SK-MEL-5 (cell line): ENCODE results near the gene RBM26. TPM values are rescaled to one million over a fixed set of nuclear protein-coding genes. Genes with fewer than 3 reads are reported as not detected.

Source experiments
- DNase-seq: peaks from one replicate; pipeline ENCODE4 v3.0.0-alpha.2; 2016; ENCODE audit warnings: low read depth, low spot score
- in situ Hi-C: cut with HindIII; loops from 2 replicates; pipeline ENCODE4 v1.10.0; 2016; ENCODE audit warnings: low sequenced_read_pairs, high pct_unique_total_duplicates, low pct_unique_long_range_greater_than_20kb
- polyA plus RNA-seq, 2 experiments: library from polyadenylated mRNA; depleted of rRNA; stranded (reverse); fragments of >200 nt; gene quantifications; 2 replicates each; pipeline ENCODE4 v1.2.3, GENCODE V29; 2015
- total RNA-seq: library from RNA; depleted of rRNA; stranded (reverse); fragments of >200 nt; shearing (Covaris generic); gene quantifications from 2 replicates; pipeline ENCODE4 v1.2.3, GENCODE V29; 2014; rRNA removed

Gene RBM26, protein sequence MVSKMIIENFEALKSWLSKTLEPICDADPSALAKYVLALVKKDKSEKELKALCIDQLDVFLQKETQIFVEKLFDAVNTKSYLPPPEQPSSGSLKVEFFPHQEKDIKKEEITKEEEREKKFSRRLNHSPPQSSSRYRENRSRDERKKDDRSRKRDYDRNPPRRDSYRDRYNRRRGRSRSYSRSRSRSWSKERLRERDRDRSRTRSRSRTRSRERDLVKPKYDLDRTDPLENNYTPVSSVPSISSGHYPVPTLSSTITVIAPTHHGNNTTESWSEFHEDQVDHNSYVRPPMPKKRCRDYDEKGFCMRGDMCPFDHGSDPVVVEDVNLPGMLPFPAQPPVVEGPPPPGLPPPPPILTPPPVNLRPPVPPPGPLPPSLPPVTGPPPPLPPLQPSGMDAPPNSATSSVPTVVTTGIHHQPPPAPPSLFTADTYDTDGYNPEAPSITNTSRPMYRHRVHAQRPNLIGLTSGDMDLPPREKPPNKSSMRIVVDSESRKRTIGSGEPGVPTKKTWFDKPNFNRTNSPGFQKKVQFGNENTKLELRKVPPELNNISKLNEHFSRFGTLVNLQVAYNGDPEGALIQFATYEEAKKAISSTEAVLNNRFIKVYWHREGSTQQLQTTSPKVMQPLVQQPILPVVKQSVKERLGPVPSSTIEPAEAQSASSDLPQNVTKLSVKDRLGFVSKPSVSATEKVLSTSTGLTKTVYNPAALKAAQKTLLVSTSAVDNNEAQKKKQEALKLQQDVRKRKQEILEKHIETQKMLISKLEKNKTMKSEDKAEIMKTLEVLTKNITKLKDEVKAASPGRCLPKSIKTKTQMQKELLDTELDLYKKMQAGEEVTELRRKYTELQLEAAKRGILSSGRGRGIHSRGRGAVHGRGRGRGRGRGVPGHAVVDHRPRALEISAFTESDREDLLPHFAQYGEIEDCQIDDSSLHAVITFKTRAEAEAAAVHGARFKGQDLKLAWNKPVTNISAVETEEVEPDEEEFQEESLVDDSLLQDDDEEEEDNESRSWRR
- 26.4 and 30.0 TPM in 2 replicates for total RNA-seq
- polyA plus RNA-seq (2015; cell fraction: cytosol; rRNA removed) = 27.1 and 37.3 TPM in 2 replicates
- polyA plus RNA-seq (2015; cell fraction: nucleus; rRNA removed) = 291 and 304 TPM in 2 replicates

- in situ Hi-C loops = no loop called here
Observed at GRCh38 chr13:79405831-79406596, at the start of gene RBM26. Gene RBM26, minus strand, starts transcription at chr13:79406255. Its CDS starts 481 bp downstream, at chr13:79405774.

GRCh38 chr13:79455331-79455730 is 49.3 kb upstream of the RBM26 start:
- DNase-seq = no peak
- in situ Hi-C loops = no loop called here

More at GRCh38 chr13:79405831-79406596, at the start of gene RBM26:
- peak; percentile 94 for DNase-seq

GRCh38 chr13:79452239-79452913 is 46.3 kb upstream of the RBM26 start:
- in situ Hi-C loops = no loop called here
- DNase-seq = no peak

DNA sequence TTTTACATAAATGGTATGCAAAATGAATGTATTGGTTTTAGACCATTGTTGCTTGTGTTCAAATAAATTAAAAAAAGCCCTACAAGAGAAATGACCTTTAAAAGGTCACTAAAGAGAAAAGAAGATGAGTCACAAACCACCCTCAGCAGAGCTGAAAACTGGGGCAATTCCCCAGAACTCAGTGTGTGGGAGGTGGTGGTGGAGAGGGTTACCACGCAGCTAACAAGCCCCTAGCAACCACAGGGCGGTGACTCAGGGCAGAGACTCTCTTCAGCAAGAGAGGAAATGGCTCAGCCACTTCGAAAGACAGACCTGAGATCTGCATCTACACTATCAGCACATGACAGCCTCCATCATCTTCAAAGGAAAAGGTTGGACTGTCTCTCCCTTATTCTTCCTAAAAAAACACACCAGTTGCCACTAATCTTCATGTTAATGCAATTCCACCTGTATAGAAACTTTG is 45.5 kb upstream of the RBM26 start:
- in situ Hi-C loops = no loop called here
- peak; percentile 66 for DNase-seq

DNA sequence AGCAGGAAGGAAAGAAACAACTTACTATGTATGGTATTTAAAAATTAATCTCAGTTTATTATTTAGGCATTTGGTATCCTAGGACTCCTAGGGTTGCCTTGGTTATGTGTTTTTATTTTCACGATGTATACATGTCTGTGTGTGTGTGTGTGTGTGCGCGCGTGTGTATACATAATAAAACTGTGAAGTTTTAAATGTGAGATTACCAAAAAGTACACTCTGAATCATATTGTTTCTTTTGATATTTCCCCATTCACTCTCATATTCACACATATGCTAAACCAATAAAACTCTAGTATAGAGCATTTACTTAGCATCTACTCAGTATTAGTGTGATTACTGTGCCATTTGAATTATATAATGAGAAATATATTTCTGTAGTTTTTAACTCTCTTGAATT is 44.1 kb upstream of the RBM26 start:
- no peak for DNase-seq
- in situ Hi-C loops = no loop called here

DNA sequence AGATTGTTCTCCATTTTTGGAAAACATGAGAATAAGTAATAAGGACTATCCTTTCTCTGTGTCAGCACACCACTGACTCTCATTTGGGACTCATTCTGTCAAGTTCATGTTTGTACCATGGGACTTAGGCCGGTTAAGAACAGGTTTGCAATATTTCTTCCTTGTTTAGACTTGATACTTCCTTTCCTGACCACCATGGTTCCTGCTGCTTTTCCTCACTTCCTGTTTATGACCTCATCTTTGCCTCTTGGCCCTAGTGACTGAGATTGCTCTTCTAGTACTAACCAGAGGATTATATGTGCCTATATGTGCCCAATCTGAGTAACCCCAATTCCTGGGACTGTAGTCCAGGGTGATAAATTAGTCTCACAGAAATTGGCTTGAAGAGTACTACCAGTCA is 42.4 kb upstream of the RBM26 start:
- no peak for DNase-seq
- in situ Hi-C loops = no loop called here

DNA sequence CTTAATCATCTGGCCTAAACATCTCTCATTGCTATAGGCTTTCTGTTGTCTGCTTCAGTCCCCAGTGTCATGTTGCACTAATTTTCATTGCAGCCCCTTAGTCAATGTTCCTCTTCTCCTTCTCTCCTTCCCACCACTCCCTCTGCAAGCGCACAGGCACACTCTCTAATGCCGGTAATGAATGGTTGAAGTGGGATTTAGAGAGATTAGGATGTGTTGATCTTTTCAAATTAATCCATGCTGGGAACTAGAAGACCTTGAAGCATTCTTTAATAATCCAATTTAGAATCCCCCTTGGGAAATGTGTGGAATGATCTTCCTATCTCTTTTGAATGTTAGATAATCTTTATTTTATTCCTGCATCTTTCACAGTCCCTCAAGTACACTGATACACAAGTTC is 41.7 kb upstream of the RBM26 start:
- no peak for DNase-seq
- in situ Hi-C loops = no loop called here

DNA sequence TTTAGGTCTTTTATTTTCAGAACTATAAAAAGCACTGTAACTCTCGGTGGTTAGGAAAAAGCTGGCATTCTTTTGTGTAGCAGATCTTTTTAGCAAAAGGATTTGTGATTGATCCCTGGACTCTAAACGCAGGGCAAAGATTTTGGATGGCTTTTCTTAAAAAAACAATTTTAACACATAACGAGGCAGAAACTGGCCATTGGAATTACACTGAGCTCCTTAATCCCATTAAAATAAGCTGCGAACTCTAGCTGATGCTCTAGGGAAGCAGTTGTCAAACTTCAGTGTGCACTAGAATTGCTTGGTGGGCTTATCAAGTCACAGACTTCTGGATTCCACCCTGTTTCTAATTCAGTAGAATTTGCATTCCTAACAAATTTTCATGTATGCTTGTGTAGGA is 41.1 kb upstream of the RBM26 start:
- no peak for DNase-seq
- in situ Hi-C loops = no loop called here

DNA sequence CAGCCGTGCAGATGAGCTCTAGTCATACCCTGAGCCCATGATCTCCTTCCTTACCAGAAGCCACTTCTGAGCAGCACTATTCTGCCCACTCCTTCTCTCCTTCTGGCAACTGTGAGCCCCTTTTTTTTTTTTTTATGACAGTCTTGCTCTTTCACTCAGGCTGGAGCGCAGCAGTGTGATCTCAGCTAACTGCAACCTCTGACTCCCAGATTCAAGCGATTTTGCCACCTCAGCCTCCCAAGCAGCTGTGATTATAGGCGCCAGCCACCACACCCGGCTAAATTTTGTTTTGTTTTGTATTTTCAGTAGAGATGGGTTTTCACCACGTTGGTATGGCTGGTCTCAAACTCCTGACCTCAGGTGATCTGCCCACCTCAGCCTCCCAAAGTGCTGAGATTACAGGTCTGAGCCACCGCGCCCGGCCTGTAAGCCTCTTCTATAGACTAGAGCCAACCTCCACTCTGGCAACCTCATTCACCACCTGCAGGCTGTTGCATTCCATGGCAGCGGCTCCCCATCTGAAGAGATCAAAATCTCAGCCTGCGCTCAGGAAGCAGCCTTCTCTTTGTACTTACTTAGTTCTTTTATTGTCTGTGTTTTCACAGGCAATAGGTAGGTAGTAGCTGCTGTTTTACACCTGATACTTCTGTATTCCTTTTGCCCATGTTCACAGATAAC is 40.1 kb upstream of the RBM26 start:
- in situ Hi-C loops = no loop called here
- DNase-seq = no peak

GRCh38 chr13:79442706-79443105 is 36.7 kb upstream of the RBM26 start:
- in situ Hi-C loops = no loop called here
- DNase-seq = no peak

- in situ Hi-C loops = no loop called here
Observed at GRCh38 chr13:79442221-79442620, 36.2 kb upstream of the RBM26 start.

GRCh38 chr13:79440958-79441528 is 35.0 kb upstream of the RBM26 start:
- in situ Hi-C loops = no loop called here
- no peak for DNase-seq

More at GRCh38 chr13:79442221-79442620, 36.2 kb upstream of the RBM26 start:
- no peak for DNase-seq

DNA sequence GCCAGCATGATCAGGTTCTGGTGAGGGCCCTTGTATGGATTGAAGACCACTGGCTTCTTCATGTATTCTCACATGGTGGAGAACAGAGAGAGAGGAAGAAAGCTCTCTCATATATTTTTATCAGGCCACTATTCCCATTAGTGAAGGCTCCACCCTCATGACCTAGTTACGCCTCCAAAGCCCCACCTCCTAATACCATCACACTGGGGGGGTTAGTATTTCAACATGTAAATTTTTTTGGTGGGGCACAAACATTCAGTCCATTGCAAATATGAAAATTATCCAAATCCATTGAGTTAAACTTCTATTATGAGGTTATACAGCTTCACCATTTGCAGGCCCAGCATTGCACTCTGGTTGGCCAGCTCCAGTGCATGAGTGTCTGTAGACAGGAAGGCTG is 33.2 kb upstream of the RBM26 start:
- in situ Hi-C loops = no loop called here
- no peak for DNase-seq

- in situ Hi-C loops = no loop called here
- DNase-seq = no peak
Observed at GRCh38 chr13:79435561-79435990, 29.5 kb upstream of the RBM26 start.

DNA sequence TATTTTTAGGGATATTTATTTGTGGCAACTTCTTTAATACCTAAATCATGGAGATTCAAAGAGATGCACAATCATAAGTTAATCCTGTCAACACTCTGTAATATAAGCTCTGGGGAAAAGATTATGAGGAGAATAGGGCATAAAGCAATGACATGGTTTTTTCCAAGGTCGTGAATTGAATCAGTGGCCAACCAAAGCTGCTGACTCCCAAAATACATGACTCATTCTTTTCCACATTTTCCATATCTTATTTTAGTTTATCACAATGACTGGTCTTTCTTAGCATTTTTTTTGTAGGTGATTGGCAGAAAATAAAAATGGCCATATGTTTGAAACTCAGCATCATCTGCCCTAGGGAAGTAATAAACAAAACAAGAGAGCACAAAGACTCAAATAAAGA is 28.5 kb upstream of the RBM26 start:
- in situ Hi-C loops = no loop called here
- no peak for DNase-seq

- in situ Hi-C loops = no loop called here
- no peak for DNase-seq
Observed at GRCh38 chr13:79432992-79433391, 26.9 kb upstream of the RBM26 start.
